Large intestine (tissue), 12 donors: ENCODE data around the gene TMPRSS15. TPM values are rescaled to one million over a fixed set of nuclear protein-coding genes. Genes with fewer than 3 reads are reported as not detected.

Source experiments
- DNase-seq, 2 donors: peaks; one replicate each; pipeline versions ENCODE4 v3.0.0 to v3.0.0-alpha.2; 2013
- H3K27ac ChIP-seq: one replicate; pipeline ENCODE4 v1.5.1; 2013; ENCODE audit warnings: low read length
- H3K27me3 ChIP-seq: 2 replicates; pipeline ENCODE4 v1.6.1; 2013; ENCODE audit warnings: low read length; ENCODE audit not compliant: control insufficient read depth, insufficient read depth
- H3K36me3 ChIP-seq: 2 replicates; pipeline ENCODE4 v1.6.1; 2013; ENCODE audit warnings: low read length; ENCODE audit not compliant: control insufficient read depth, insufficient read depth
- H3K4me1 ChIP-seq: one replicate; pipeline ENCODE4 v1.6.1; 2013; ENCODE audit warnings: low read length; ENCODE audit not compliant: control insufficient read depth, insufficient read depth
- H3K4me3 ChIP-seq: one replicate; pipeline ENCODE4 v1.5.1; 2013; ENCODE audit warnings: low read length
- H3K9me3 ChIP-seq: one replicate; pipeline ENCODE4 v1.6.1; 2013; ENCODE audit warnings: mild to moderate bottlenecking, low read depth, low read length, moderate library complexity; ENCODE audit not compliant: control insufficient read depth
- WGBS: methylation state at CpG from one replicate; pipeline ENCODE4 v1.1.5; 2013; ENCODE audit warnings: low lambda C conversion rate; ENCODE audit not compliant: insufficient coverage; 5-methylcytosine and 5-hydroxymethylcytosine counted together
- long read RNA-seq, 11 donors: transcript quantifications; one replicate each; lab custom pipeline, GENCODE V29; 2026
- polyA plus RNA-seq: library from polyadenylated mRNA; unstranded; fragments of 120-200 nt; gene quantifications from one replicate; pipeline ENCODE4 v1.2.1, GENCODE V29; 2013

TMPRSS15 gene
- 0.01 TPM for polyA plus RNA-seq
- long read RNA-seq, donor 1: 0 reads
- long read RNA-seq, donor 2: 0 reads
- long read RNA-seq, donor 3: 0 reads
- long read RNA-seq, donor 4: 0 reads
- long read RNA-seq, donor 5: 0 reads
- long read RNA-seq, donor 6: 0 reads
- long read RNA-seq, donor 7: 0 reads
- long read RNA-seq, donor 8: 0 reads
- long read RNA-seq, donor 9: 0 reads
- long read RNA-seq, donor 10: 0 reads
- long read RNA-seq, donor 11: 0 reads

DNA sequence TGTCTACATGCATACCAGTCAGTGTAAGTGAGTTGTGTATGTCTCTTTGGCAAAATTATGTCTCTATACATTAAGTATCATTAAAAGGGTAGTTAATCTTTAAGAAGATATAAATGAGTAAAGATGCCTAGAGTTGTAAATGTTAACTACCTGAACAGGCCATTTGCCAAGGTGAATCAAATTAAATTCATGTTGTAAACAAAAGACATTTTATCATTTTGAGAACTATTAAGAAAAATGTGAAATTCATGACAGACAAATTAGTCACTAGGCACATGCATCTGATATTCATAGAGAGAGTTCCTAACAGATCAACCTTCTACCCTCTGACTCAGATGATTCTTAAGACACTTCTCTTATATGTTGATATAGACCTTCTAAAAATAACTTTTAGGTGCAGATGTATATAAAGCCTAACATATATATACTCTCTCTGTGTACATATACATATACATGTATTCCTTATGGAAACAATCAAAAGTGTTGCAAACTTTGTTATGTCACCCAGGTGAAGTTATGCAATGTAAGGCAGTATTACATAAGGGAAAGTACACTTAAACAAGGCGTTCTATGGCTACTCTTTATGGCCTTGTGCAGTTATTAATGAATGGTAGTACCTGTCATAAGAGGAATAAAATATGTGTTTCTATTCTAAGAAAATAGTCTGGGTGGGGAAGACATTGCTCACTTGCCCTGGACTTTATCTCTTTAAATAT, at the start of gene TMPRSS15:
Gene TMPRSS15 (minus strand): TSS at position 51 of the 716 bp plus-strand sequence. CDS start 163 bp downstream, outside the sequence.
- no peaks in the 10 kb centered on the region for H3K36me3 ChIP-seq
- H3K9me3 ChIP-seq: no peaks in the 10 kb centered on the region
- no peaks in the 10 kb centered on the region for H3K4me1 ChIP-seq
- no peak within 1 kb of the TSS for H3K4me3 ChIP-seq
- no CpG with 5 or more reads among the region's 1 CpG for WGBS
- peak; percentile 7 to 71 for DNase-seq
- no peak within 1 kb of the TSS for H3K27ac ChIP-seq
- no peaks in the 10 kb centered on the region for H3K27me3 ChIP-seq

- Histone ChIP-seq H3K36me3 (no peaks in the 10 kb centered on the region), H3K4me3 (no peak overlapping the region), H3K9me3 (no peaks in the 10 kb centered on the region), H3K27ac (no peak overlapping the region), H3K4me1 (no peaks in the 10 kb centered on the region), H3K27me3 (no peaks in the 10 kb centered on the region)
- WGBS: no CpG with 5 or more reads among the region's 2 CpGs
- DNase-seq: no peak
Observed at GRCh38 chr21:18451670-18452069, 48.1 kb upstream of the TMPRSS15 start.

DNA sequence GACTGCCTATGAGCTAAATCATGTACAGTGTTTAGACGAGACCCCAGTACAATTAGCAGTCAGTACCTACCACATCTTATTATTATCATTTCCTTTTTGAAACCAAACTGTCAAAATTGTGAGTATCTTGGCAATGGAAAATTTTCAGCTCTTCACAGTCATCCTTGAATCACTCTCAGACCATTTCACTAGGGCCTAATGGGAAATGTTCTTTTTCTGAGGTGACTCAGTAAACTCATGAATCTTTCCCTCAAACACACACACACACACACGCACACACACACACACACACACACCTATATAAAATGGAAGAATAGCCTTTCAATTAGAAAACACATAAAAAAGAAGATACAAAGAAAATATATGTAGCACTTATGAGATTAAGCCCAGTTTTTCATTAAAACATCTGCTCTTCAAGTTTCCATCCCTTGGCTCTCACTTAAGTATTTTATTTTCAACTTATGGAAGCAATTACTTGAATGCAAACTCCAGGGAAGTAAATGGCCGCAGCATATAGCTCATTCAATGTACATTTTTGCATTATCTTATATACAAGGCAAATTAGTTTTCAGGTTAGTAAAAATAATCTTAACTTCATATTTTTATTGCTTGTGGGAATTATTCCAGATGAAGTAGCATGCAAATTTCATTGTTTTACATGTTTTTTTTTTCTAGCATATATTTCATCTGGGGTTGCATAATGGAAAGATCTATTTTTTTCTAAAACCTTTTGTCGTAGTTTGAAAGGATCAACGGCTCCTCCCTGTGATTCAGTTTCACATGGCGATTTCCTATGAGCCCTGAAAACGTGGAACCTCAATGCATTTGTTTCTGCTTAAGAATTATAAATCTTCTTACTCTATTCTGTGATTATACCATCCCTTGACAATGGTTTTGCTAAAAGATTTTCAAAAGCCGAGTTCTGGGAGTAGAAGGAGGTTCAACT, 46.3 kb upstream of the TMPRSS15 start:
- H3K27me3 ChIP-seq: no peaks in the 10 kb centered on the region
- no peak for DNase-seq
- H3K4me1 ChIP-seq: no peaks in the 10 kb centered on the region
- no peak overlapping the region for H3K4me3 ChIP-seq
- no peaks in the 10 kb centered on the region for H3K36me3 ChIP-seq
- H3K9me3 ChIP-seq: peaks cover 3% of the 10 kb centered on the region
- H3K27ac ChIP-seq: no peak overlapping the region
- 76% methylated on average over 3 of the region's 8 CpGs for WGBS

DNA sequence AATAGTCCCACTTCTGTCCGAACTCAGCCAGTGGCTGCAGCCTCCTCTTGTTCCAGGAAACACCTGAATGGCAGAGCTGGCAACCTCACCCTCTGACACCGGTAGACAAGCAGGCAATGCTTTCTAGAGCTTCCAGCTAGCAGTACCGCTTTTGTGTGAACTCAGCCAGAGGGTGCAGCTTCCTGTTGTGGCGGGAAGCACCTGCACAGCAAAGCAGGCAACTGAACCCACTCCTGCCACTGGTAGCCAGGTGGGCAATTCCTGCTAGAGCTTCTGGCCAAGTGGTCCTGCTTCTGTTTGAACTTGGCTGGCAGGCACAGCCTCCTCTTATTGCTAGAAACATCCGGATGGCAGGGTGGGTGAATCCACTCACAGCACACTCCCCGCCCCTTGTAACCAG, 40.1 kb upstream of the TMPRSS15 start:
- no peaks in the 10 kb centered on the region for H3K27me3 ChIP-seq
- H3K36me3 ChIP-seq: no peaks in the 10 kb centered on the region
- peaks cover 3% of the 10 kb centered on the region for H3K9me3 ChIP-seq
- DNase-seq: no peak
- no peak overlapping the region for H3K4me3 ChIP-seq
- no CpG with 5 or more reads among the region's 6 CpGs for WGBS
- no peaks in the 10 kb centered on the region for H3K4me1 ChIP-seq
- no peak overlapping the region for H3K27ac ChIP-seq

- no peaks in the 10 kb centered on the region for H3K27me3 ChIP-seq
- no peaks in the 10 kb centered on the region for H3K4me1 ChIP-seq
- no peaks in the 10 kb centered on the region for H3K36me3 ChIP-seq
- peaks cover 3% of the 10 kb centered on the region for H3K9me3 ChIP-seq
- no peak for DNase-seq
- no peak overlapping the region for H3K27ac ChIP-seq
- H3K4me3 ChIP-seq: no peak overlapping the region
- WGBS: 77% methylated on average over 4 of the region's 7 CpGs
Observed at GRCh38 chr21:18443085-18443484, 39.5 kb upstream of the TMPRSS15 start.

GRCh38 chr21:18430341-18430740, 26.8 kb upstream of the TMPRSS15 start:
- Histone ChIP-seq H3K27me3 (no peaks in the 10 kb centered on the region), H3K9me3 (no peaks in the 10 kb centered on the region), H3K4me1 (no peaks in the 10 kb centered on the region), H3K4me3 (no peak overlapping the region), H3K27ac (no peak overlapping the region), H3K36me3 (no peaks in the 10 kb centered on the region)
- DNase-seq: no peak
- WGBS: no CpG with 5 or more reads among the region's 2 CpGs

GRCh38 chr21:18424276-18424675, 20.7 kb upstream of the TMPRSS15 start:
- Histone ChIP-seq H3K27me3 (no peaks in the 10 kb centered on the region), H3K9me3 (no peaks in the 10 kb centered on the region), H3K36me3 (no peaks in the 10 kb centered on the region), H3K27ac (no peak overlapping the region), H3K4me3 (no peak overlapping the region), H3K4me1 (no peaks in the 10 kb centered on the region)
- WGBS: 65% methylated on average over 4 of the region's 4 CpGs
- DNase-seq: no peak

DNA sequence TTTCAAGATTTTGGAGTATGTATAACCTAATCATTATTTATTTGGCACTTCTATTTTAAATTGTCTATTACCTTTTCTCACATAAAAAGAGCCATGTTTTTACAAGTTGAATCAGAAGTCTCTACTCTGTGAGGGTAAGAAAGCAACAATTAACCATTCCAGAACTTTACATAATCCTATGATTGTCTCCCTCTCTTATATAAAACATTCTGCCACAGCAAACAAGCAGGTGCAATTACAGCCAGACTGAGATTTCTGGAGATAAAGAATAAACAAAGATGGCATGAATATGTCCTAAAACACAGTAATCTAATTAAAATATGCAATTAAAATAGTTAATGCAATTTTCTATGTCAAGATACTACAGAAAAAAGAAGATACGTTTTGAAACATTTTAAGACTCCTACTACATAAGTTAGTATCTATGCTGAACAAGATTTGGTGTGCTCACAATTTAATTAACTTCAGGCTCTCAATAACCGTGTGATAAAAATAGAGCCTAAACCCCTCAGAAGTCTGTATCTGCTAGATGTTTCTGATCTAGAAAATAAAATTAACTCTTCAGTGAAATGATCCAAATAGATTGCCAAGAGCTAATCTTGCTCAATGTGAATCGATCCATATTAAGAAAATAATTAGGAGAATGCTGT, 13.7 kb upstream of the TMPRSS15 start:
- no peaks in the 10 kb centered on the region for H3K36me3 ChIP-seq
- H3K4me3 ChIP-seq: no peak overlapping the region
- no peak for DNase-seq
- no peaks in the 10 kb centered on the region for H3K27me3 ChIP-seq
- no peaks in the 10 kb centered on the region for H3K9me3 ChIP-seq
- 83% methylated on average over 2 of the region's 3 CpGs for WGBS
- no peaks in the 10 kb centered on the region for H3K4me1 ChIP-seq
- H3K27ac ChIP-seq: no peak overlapping the region

DNA sequence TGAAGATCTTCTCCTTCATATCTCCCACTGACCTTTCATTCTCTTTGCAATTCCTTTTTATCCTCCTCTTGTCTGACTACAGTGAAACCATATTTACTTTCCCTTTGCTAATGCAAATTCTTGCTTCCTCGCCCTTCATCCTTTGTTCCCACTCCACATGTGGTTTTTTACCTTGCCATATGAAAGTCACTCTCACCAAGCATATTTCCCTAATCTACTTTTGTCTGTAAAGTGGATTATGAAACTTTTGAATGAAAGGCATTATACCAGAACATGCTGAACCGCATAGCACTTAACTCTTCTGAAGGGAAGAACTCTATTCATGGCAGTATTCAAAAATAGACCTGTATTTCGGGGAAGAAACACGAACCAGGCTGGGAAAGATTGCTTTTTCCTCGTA, 8.0 kb upstream of the TMPRSS15 start:
- Histone ChIP-seq H3K27me3 (no peaks in the 10 kb centered on the region), H3K36me3 (no peaks in the 10 kb centered on the region), H3K4me1 (no peaks in the 10 kb centered on the region), H3K27ac (no peak overlapping the region), H3K4me3 (no peak overlapping the region), H3K9me3 (no peaks in the 10 kb centered on the region)
- 29% methylated on average over 1 of the region's 5 CpGs for WGBS
- DNase-seq: peak in 1 of 2 donors; percentile 19

- 83% methylated on average over 1 of the region's 1 CpG for WGBS
Observed at GRCh38 chr21:18409579-18409978, 6.0 kb upstream of the TMPRSS15 start.

More at GRCh38 chr21:18409579-18409978, 6.0 kb upstream of the TMPRSS15 start:
- no peak for DNase-seq
- Histone ChIP-seq H3K4me3 (no peak overlapping the region), H3K9me3 (no peaks in the 10 kb centered on the region), H3K27ac (no peak overlapping the region), H3K27me3 (no peaks in the 10 kb centered on the region), H3K36me3 (no peaks in the 10 kb centered on the region), H3K4me1 (no peaks in the 10 kb centered on the region)
